Activated CD8-positive, alpha-beta memory T cell treated with anti-CD3 and anti-CD28 coated beads for 4 hours (primary cell): Measurements from ENCODE around the gene SKIC8.

Source experiments
- DNase-seq, 2 donors: peaks; one replicate each; pipeline ENCODE4 v3.0.0-alpha.2; 2020; ENCODE audit warnings: low read depth in 2 of 2

The SKIC8 gene

GRCh38 chr15:78299101-78299930 is at the start of gene SKIC8:
Gene SKIC8 (minus strand): TSS chr15:78299609. CDS start chr15:78295686, 3,923 bp downstream.
- peak; percentile 72 to 74 for DNase-seq

- no peak for DNase-seq
Measured at GRCh38 chr15:78347586-78348543, 48.5 kb upstream of the SKIC8 start.

- DNase-seq = no peak
Measured at GRCh38 chr15:78345396-78346125, 46.2 kb upstream of the SKIC8 start.

GRCh38 chr15:78343276-78344060 is 44.1 kb upstream of the SKIC8 start:
- DNase-seq = no peak

GRCh38 chr15:78342021-78342420 is 42.6 kb upstream of the SKIC8 start:
- DNase-seq = no peak

GRCh38 chr15:78341057-78341987 is 41.9 kb upstream of the SKIC8 start:
- no peak for DNase-seq

GRCh38 chr15:78340231-78341056 is 41.0 kb upstream of the SKIC8 start, which contains the start of gene CRABP1:
Gene CRABP1 (plus strand): TSS chr15:78340353. CDS start chr15:78340429, 76 bp downstream.
- no peak for DNase-seq

DNA sequence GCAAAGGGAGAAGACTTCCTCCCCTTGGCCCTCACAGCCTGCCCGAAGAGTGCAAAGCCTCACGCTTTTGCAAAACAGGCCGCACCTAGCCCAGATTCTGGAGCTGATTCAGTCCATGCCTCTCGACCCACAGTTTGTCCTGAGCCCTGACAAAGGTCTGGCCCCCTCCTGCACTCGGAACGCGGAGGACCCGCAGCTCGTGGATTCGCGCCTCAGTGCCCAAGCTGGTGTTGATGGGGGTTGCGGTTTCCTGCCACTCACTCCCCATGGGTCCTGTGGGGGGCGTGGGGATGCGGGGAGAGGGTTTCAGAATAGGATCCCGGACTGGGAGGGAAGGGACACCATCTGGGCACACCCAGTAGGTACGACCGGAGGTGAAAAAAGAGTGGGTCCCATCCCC is 40.1 kb upstream of the SKIC8 start:
- DNase-seq = no peak

DNA sequence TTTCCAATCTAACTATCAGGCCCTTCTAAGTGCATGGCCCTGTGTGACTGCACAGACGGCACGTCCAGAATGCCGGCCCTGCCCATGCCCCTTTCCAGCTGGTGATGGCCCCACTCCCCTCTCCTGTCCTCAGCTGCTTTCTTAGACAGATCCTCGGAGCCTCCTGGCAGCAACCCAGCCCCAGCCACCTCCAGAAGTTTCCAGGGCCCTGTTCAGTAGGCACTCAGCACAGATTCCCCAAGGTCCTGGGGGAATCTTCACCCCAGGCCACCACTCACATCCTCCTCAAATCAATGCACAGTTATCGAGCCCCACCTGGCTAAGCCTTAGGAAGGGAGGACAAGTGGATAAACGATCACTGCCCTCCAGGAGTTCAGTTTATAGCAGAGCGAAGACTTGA is 39.4 kb upstream of the SKIC8 start:
- DNase-seq = no peak

GRCh38 chr15:78335985-78336384 is 36.6 kb upstream of the SKIC8 start:
- DNase-seq = no peak

DNA sequence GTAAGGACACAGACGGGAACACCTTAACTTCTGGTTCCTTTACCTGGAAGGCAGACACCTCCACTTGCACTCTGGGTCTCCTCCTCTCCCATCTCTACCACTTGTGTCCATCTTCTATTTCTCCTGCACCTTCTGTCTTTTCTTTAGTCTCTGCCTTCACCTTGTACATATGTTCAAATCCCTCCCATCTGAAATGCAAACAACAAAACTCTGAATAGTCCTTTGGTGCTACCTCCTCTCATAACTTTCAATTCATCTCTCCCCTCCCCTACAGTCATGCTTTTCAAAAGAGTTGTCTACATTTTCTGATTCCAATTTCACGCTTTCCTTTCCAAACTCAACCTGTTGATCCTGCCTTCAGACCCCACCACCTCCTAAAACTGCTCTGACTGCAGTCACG is 35.4 kb upstream of the SKIC8 start:
- no peak for DNase-seq

DNA sequence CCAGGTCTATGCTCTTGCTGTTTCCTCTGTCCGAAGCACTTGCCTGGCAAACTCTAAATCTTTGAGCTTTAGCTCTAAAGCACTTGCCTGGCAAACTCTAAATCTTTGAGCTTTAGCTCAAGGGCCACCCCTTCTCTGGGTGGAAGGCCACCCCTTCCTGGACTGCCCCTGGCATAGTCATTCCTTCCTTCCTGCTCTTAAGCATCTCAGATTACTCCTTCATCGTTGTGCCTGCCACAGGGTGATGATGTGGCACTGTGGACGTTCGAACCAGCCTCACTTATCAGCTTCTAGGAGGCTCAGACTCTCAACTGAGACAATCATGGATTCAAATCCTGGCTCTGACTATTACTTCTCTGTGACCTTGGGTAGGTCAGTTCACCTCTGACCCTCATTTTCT is 30.2 kb upstream of the SKIC8 start:
- no peak for DNase-seq

DNA sequence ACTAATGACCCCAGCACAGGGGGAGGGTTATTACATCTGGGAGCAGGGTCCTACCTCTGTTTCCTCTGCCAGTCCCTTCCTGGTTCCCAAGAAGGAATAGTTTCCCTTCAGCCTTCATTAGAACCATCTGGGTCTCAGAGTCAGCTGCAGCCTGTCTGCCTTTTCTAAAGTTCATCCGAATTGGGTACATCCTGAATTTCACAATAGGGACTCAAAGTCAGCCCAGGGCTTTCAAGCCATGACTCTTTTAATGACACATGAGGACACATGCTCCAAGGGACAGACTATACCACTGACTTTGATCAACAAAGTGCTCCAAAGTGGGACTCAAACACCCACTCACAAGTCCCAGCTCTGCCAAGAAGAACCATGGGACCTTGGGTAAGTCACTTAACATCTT is 28.1 kb upstream of the SKIC8 start:
- no peak for DNase-seq

- DNase-seq = no peak
Measured at GRCh38 chr15:78325092-78325843, 25.9 kb upstream of the SKIC8 start.

GRCh38 chr15:78324144-78324543 is 24.7 kb upstream of the SKIC8 start:
- no peak for DNase-seq

GRCh38 chr15:78323693-78324092 is 24.3 kb upstream of the SKIC8 start:
- no peak for DNase-seq

- DNase-seq = no peak
Measured at GRCh38 chr15:78322724-78323521, 23.5 kb upstream of the SKIC8 start.
